ENCODE results near the gene TMEM235.

DNA sequence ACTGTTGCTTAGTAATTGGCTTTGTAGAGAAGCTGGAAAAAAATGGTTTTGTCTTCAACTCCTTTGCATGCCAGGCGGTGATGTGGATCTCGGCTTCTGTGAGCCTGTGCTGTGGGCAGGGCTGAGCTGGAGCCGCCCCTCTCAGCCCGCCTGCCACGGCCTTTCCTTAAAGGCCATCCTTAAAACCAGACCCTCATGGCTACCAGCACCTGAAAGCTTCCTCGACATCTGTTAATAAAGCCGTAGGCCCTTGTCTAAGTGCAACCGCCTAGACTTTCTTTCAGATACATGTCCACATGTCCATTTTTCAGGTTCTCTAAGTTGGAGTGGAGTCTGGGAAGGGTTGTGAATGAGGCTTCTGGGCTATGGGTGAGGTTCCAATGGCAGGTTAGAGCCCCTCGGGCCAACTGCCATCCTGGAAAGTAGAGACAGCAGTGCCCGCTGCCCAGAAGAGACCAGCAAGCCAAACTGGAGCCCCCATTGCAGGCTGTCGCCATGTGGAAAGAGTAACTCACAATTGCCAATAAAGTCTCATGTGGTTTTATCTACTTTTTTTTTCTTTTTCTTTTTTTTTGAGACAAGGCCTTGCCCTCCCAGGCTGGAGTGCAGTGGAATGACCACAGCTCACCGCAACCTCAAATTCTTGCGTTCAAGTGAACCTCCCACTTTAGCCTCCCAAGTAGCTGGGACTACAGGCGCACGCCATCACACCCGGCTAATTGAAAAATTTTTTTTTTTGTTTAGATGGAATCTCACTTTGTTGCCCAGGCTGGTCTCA is 6.2 kb upstream of the TMEM235 start:
- TF ChIP-seq, protein P1, sequence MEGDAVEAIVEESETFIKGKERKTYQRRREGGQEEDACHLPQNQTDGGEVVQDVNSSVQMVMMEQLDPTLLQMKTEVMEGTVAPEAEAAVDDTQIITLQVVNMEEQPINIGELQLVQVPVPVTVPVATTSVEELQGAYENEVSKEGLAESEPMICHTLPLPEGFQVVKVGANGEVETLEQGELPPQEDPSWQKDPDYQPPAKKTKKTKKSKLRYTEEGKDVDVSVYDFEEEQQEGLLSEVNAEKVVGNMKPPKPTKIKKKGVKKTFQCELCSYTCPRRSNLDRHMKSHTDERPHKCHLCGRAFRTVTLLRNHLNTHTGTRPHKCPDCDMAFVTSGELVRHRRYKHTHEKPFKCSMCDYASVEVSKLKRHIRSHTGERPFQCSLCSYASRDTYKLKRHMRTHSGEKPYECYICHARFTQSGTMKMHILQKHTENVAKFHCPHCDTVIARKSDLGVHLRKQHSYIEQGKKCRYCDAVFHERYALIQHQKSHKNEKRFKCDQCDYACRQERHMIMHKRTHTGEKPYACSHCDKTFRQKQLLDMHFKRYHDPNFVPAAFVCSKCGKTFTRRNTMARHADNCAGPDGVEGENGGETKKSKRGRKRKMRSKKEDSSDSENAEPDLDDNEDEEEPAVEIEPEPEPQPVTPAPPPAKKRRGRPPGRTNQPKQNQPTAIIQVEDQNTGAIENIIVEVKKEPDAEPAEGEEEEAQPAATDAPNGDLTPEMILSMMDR (IDR thresholded peaks at IDR 0.05), result no peak
- no peak for TF ChIP-seq POLR2A (IDR thresholded peaks at IDR 0.05)
